NB4 (cell line): ENCODE measurements around the gene BMP15.

Experiments
- MYC ChIP-seq: IDR thresholded peaks from 2 replicates; pipeline ENCODE4 v1.6.1; 2011; ENCODE audit warnings: low read depth, low read length
- POLR2A ChIP-seq: IDR thresholded peaks from 2 replicates; pipeline ENCODE4 v1.6.1; 2011; ENCODE audit warnings: mild to moderate bottlenecking; ENCODE audit not compliant: insufficient read length; ENCODE audit errors: extremely low read depth
- TF ChIP-seq, protein P1 (sequence below): IDR thresholded peaks from one replicate; pipeline ENCODE4 v1.5.1; 2012; ENCODE audit warnings: low read depth, low read length
- TF ChIP-seq, protein P2 (sequence below): IDR thresholded peaks from 2 replicates; pipeline ENCODE4 v1.6.1; 2011; ENCODE audit warnings: low read depth, low read length

DNA sequence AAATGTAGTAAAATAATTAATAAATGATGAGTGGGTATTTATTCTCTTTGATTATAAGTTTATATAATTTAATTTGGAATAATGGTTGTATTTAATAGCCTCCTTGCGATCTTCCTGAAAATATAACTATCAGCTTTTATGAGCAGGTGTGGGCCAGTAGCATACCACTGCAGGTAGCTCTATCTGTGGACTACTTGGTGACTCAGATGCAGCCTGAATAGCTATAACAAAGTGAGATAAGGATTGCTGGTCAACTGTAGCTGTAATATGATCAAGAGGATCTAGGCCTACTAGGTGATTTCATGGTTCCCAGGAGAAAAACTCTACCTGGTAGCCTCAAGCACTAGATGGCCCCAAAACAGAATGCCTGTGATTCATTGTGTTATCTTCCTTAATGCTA, 47.1 kb upstream of the BMP15 start:
- TF ChIP-seq, protein P1, sequence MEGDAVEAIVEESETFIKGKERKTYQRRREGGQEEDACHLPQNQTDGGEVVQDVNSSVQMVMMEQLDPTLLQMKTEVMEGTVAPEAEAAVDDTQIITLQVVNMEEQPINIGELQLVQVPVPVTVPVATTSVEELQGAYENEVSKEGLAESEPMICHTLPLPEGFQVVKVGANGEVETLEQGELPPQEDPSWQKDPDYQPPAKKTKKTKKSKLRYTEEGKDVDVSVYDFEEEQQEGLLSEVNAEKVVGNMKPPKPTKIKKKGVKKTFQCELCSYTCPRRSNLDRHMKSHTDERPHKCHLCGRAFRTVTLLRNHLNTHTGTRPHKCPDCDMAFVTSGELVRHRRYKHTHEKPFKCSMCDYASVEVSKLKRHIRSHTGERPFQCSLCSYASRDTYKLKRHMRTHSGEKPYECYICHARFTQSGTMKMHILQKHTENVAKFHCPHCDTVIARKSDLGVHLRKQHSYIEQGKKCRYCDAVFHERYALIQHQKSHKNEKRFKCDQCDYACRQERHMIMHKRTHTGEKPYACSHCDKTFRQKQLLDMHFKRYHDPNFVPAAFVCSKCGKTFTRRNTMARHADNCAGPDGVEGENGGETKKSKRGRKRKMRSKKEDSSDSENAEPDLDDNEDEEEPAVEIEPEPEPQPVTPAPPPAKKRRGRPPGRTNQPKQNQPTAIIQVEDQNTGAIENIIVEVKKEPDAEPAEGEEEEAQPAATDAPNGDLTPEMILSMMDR: no peak
- no peak for TF ChIP-seq POLR2A
- TF ChIP-seq, protein P2, sequence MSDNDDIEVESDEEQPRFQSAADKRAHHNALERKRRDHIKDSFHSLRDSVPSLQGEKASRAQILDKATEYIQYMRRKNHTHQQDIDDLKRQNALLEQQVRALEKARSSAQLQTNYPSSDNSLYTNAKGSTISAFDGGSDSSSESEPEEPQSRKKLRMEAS: no peak
- TF ChIP-seq MYC: no peak
